Measurements from ENCODE around the gene SMG5. TPM values are rescaled to one million over a fixed set of nuclear protein-coding genes. Genes with fewer than 3 reads are reported as not detected.

The SMG5 gene
- total RNA-seq, 4 donors from 2014 or later: 56.9 to 88.4 (median 61.0) TPM

DNA sequence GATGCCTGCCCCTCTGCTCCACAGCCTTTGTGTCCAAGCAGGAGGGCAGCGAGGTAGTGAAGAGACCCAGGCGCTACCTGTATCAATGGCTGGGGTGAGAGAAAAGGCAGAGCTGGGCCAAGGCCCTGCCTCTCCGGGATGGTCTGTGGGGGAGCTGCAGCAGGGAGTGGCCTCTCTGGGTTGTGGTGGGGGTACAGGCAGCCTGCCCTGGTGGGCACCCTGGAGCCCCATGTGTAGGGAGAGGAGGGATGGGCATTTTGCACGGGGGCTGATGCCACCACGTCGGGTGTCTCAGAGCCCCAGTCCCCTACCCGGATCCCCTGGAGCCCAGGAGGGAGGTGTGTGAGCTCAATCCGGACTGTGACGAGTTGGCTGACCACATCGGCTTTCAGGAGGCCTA lies 39.9 kb downstream of the SMG5 start:
- intact Hi-C loops (cut with DNase I; ENCODE audit: low total_unique reads): no loop called here
- 63 to 65% methylated on average over 9 to 10 of the region's 10 CpGs for WGBS, 2 donors

DNA sequence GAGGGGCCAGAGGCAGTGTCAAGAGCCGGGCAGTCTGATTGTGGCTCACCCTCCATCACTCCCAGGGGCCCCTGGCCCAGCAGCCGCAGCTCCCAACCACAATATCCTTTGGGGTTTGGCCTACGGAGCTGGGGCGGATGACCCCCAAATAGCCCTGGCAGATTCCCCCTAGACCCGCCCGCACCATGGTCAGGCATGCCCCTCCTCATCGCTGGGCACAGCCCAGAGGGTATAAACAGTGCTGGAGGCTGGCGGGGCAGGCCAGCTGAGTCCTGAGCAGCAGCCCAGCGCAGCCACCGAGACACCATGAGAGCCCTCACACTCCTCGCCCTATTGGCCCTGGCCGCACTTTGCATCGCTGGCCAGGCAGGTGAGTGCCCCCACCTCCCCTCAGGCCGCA lies 40.7 kb downstream of the SMG5 start, which contains the start of gene BGLAP:
Gene BGLAP (plus strand): TSS at position 259 of the 400 bp plus-strand sequence. CDS start 48 bp downstream, at position 307.
- intact Hi-C loops (cut with DNase I; ENCODE audit: low total_unique reads): no loop called here
- H3K4me3 ChIP-seq (ENCODE audit: low read depth, poor library complexity, severe bottlenecking): no peak within 1 kb of the TSS
- no peak for DNase-seq (ENCODE audit: low spot score in 2 of 2)
- no peak for TF ChIP-seq POLR2A (IDR thresholded peaks at IDR 0.05)
- TF ChIP-seq, protein P1, sequence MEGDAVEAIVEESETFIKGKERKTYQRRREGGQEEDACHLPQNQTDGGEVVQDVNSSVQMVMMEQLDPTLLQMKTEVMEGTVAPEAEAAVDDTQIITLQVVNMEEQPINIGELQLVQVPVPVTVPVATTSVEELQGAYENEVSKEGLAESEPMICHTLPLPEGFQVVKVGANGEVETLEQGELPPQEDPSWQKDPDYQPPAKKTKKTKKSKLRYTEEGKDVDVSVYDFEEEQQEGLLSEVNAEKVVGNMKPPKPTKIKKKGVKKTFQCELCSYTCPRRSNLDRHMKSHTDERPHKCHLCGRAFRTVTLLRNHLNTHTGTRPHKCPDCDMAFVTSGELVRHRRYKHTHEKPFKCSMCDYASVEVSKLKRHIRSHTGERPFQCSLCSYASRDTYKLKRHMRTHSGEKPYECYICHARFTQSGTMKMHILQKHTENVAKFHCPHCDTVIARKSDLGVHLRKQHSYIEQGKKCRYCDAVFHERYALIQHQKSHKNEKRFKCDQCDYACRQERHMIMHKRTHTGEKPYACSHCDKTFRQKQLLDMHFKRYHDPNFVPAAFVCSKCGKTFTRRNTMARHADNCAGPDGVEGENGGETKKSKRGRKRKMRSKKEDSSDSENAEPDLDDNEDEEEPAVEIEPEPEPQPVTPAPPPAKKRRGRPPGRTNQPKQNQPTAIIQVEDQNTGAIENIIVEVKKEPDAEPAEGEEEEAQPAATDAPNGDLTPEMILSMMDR (IDR thresholded peaks at IDR 0.05): no peak
- WGBS, 2 donors: 76 to 77% methylated on average over 13 to 14 of the region's 14 CpGs

More for the DNA sequence above, 39.9 kb downstream of the SMG5 start:
- TF ChIP-seq, protein P1 (IDR thresholded peaks at IDR 0.05): no peak
- TF ChIP-seq POLR2A (IDR thresholded peaks at IDR 0.05): no peak
- H3K4me3 ChIP-seq (ENCODE audit: low read depth, poor library complexity, severe bottlenecking): no peak overlapping the region
- DNase-seq (ENCODE audit: low spot score in 2 of 2): no peak

DNA sequence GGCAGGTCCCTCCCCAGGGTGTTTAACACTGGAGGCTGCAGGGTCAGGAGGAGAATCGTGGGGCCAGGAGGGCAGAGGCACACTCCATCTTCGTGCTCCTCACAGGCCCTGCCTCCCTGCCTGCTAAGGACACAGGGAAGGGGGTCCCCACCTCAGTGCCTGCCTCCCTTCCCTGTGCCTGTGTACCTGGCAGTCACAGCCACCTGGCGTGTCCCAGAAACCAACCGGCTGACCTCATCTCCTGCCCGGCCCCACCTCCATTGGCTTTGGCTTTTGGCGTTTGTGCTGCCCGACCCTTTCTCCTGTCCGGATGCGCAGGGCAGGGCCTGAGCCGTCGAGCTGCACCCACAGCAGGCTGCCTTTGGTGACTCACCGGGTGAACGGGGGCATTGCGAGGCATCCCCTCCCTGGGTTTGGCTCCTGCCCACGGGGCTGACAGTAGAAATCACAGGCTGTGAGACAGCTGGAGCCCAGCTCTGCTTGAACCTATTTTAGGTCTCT lies 41.3 kb downstream of the SMG5 start:
- H3K4me3 ChIP-seq (ENCODE audit: low read depth, poor library complexity, severe bottlenecking): no peak overlapping the region
- 46 to 50% methylated on average over 7 to 15 of the region's 15 CpGs for WGBS, 2 donors
- DNase-seq (ENCODE audit: low spot score in 2 of 2): no peak
- TF ChIP-seq, protein P1 (IDR thresholded peaks at IDR 0.05): no peak
- TF ChIP-seq POLR2A (IDR thresholded peaks at IDR 0.05): no peak
- intact Hi-C loops (cut with DNase I; ENCODE audit: low total_unique reads): no loop called here

DNA sequence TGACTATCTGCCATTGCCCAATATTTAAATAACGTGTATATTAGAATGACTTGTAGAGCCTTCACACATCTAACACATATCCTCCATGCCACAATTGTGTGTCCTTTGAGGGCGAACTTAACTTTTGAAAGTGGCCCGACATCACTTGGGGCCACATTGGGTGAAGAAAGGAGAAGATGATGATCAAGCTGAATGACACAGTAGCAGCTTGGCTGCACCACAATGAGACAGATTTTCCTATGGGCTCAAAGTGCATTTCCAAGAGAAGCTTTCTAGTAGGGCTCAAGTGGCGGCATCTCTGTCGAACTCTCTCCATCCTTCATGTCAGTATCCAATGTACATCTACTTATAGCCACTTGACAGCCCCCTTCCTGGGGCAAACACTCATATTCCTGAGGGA lies 44.4 kb downstream of the SMG5 start:
- 92 to 94% methylated on average over 5 of the region's 5 CpGs for WGBS, 2 donors
- intact Hi-C loops (cut with DNase I; ENCODE audit: low total_unique reads): no loop called here
- no peak overlapping the region for H3K4me3 ChIP-seq (ENCODE audit: low read depth, poor library complexity, severe bottlenecking)
- no peak for DNase-seq (ENCODE audit: low spot score in 2 of 2)
- TF ChIP-seq, protein P1 (IDR thresholded peaks at IDR 0.05): no peak
- TF ChIP-seq POLR2A (IDR thresholded peaks at IDR 0.05): no peak

DNA sequence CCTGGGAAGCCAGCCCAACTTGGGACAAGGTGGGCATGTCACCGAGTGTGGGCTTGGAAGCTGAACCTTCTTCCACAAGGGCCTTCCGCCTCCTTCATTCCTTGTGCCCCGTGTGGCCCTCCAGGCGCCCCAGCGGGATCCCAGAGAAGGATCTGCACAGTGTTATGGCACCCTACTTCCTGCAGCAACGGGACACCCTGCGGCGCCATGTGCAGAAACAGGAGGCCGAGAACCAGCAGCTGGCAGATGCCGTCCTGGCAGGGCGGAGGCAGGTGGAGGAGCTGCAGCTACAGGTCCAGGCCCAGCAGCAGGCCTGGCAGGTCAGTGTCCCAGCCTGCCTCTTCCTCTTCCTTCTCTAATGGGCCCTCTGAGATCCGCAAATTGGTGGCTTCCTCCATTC lies 46.5 kb downstream of the SMG5 start:
- intact Hi-C loops (cut with DNase I; ENCODE audit: low total_unique reads): no loop called here

More for the DNA sequence above, 46.5 kb downstream of the SMG5 start:
- H3K4me3 ChIP-seq (ENCODE audit: low read depth, poor library complexity, severe bottlenecking): no peak overlapping the region
- DNase-seq (ENCODE audit: low spot score in 2 of 2): no peak
- WGBS, 2 donors: 63 to 74% methylated on average over 10 to 12 of the region's 12 CpGs
- TF ChIP-seq POLR2A (IDR thresholded peaks at IDR 0.05): no peak
- TF ChIP-seq, protein P1 (IDR thresholded peaks at IDR 0.05): no peak

Data from lower leg skin (tissue), 4 donors.